GM12878 (cell line): ENCODE results near the gene MEDAG. TPM values are rescaled to one million over a fixed set of nuclear protein-coding genes. Genes with fewer than 3 reads are reported as not detected.

Experiments used
- ATAC-seq: fragments of 200-7000 bp; cut with Tn5 transposase; 3 replicates; pipeline ENCODE4 v1.9.1; 2020; ENCODE audit warnings: mild to moderate bottlenecking, moderate library complexity
- BruUV-seq: library from RNA; stranded (reverse); fragments of 400-500 nt; replicated peaks from 2 replicates; lab custom pipeline; 2021; lab: Mats Ljungman, UMichigan
- CTCF ChIA-PET: fragments of 300-600 bp; sonication (Branson Sonifier 250); formaldehyde crosslinking; extraction: SDS; loops from one replicate; lab custom pipeline; 2021; ENCODE audit warnings: inconsistent platforms; lab: Yijun Ruan, JAX
- POLR2A ChIA-PET: fragments of 350-600 bp; formaldehyde crosslinking; extraction: SDS; loops from one replicate; lab custom pipeline; 2021; ENCODE audit warnings: inconsistent platforms; lab: Charles Lee
- RAD21 ChIA-PET: fragments of 300-600 bp; sonication (Branson Sonifier 250); formaldehyde crosslinking; loops from one replicate; lab custom pipeline; 2023; ENCODE audit warnings: antibody characterized with exemption; ENCODE audit not compliant: unreplicated experiment; lab: Charles Lee
- SMC1A ChIA-PET: fragments of 300-600 bp; sonication (Branson Sonifier 250); formaldehyde crosslinking; loops from one replicate; lab custom pipeline; 2023; ENCODE audit not compliant: unreplicated experiment, uncharacterized antibody; lab: Charles Lee
- DNase-seq: peaks from one replicate; pipeline ENCODE4 v3.0.0-alpha.2; 2011; ENCODE audit warnings: low read depth, low spot score
- FAIRE-seq: peaks from 3 replicates; lab custom pipeline; 2011; peaks lifted over from hg19 to GRCh38; lab: Jason Lieb, UNC
- H2AFZ ChIP-seq: 2 replicates; pipeline ENCODE4 v1.6.0; 2011; ENCODE audit warnings: low read depth, low read length, control low read depth; ENCODE audit not compliant: control insufficient read depth
- H3K27ac ChIP-seq: 2 replicates; pipeline ENCODE4 v1.5.1; 2011; ENCODE audit warnings: control low read depth; ENCODE audit not compliant: control insufficient read depth, insufficient read depth
- H3K27me3 ChIP-seq, 2 experiments: replicated peaks in 1 of 2; 2 replicates each; pipeline versions ENCODE4 v1.6.0 to v1.6.1; 2011; ENCODE audit warnings: low read length in 1 of 2; ENCODE audit not compliant: control insufficient read depth in 2 of 2, insufficient read depth in 2 of 2
- H3K36me3 ChIP-seq, 2 experiments: 2 replicates each; pipeline ENCODE4 v1.5.1; 2011; ENCODE audit warnings: low read length in 1 of 2; ENCODE audit not compliant: control insufficient read depth in 2 of 2, insufficient read depth in 2 of 2
- H3K4me1 ChIP-seq: 2 replicates; pipeline ENCODE4 v1.6.1; 2011; ENCODE audit warnings: mild to moderate bottlenecking, low read length, moderate library complexity, mixed read lengths; ENCODE audit not compliant: control insufficient read depth, insufficient read depth
- H3K4me2 ChIP-seq: 2 replicates; pipeline ENCODE4 v1.6.0; 2011; ENCODE audit warnings: control low read depth; ENCODE audit not compliant: control insufficient read depth, insufficient read depth
- H3K4me3 ChIP-seq: fragments of 200-600 bp; sonication (generic); 2 replicates; pipeline ENCODE4 v1.5.1; 2016
- H3K79me2 ChIP-seq: 2 replicates; pipeline ENCODE4 v1.6.0; 2011; ENCODE audit warnings: low read length; ENCODE audit not compliant: control insufficient read depth, insufficient read depth
- H3K9ac ChIP-seq: 2 replicates; pipeline ENCODE4 v1.8.0; 2011; ENCODE audit warnings: low read length, control low read depth, mixed read lengths; ENCODE audit not compliant: control insufficient read depth, insufficient read depth
- H3K9me3 ChIP-seq: replicated peaks from 3 replicates; pipeline ENCODE4 v1.5.1; 2011; ENCODE audit warnings: mild to moderate bottlenecking, low read length; ENCODE audit not compliant: control insufficient read depth, insufficient read depth
- H4K20me1 ChIP-seq: 2 replicates; pipeline ENCODE4 v1.6.0; 2011; ENCODE audit not compliant: control insufficient read depth, insufficient read depth
- ATF7 ChIP-seq: fragments of 450-650 bp; IDR thresholded peaks from 2 replicates; pipeline ENCODE4 v1.6.1; 2016; ENCODE audit warnings: low read depth, mild to moderate bottlenecking
- BMI1 ChIP-seq: fragments of 450-650 bp; IDR thresholded peaks from 2 replicates; pipeline ENCODE4 v1.6.1; 2016; ENCODE audit warnings: mild to moderate bottlenecking, moderate library complexity, borderline replicate concordance
- GATAD2B ChIP-seq: fragments of 450-650 bp; conservative IDR thresholded peaks from 2 replicates; pipeline ENCODE4 v1.6.1; 2017; ENCODE audit warnings: low read depth, mild to moderate bottlenecking, moderate library complexity
- SMARCA5 ChIP-seq: fragments of 450-650 bp; IDR thresholded peaks from 2 replicates; pipeline ENCODE4 v1.6.1; 2017; ENCODE audit warnings: mild to moderate bottlenecking
- ZNF274 ChIP-seq: IDR thresholded peaks from one replicate; pipeline ENCODE4 v1.8.0; 2011; ENCODE audit not compliant: insufficient read length, insufficient read depth
- ZNF384 ChIP-seq: IDR thresholded peaks from 2 replicates; pipeline ENCODE4 v1.6.1; 2012; ENCODE audit warnings: low read depth, mild to moderate bottlenecking, low read length, improper control_type of control experiment, borderline replicate concordance
- WGBS: methylation state at CpG from one replicate; pipeline ENCODE4 v1.1.6; 2016; ENCODE audit warnings: low lambda C conversion rate; ENCODE audit not compliant: insufficient replicate concordance, insufficient coverage; ENCODE audit errors: missing lambda C conversion rate; 5-methylcytosine and 5-hydroxymethylcytosine counted together
- in situ Hi-C: fragments of 300-500 bp; cut with MboI; formaldehyde crosslinking; loops from 9 replicates; pipeline ENCODE4 v1.14.3; 2018; ENCODE audit warnings: mixed read lengths
- intact Hi-C: fragments of 100-400 bp; cut with micrococcal nuclease; formaldehyde crosslinking; loops from one replicate; pipeline ENCODE4 v1.14.2; 2022; ENCODE audit not compliant: unreplicated experiment
- polyA plus RNA-seq, 11 experiments: library from polyadenylated mRNA; depleted of rRNA in 4 of 11; unstranded in 6 of 11; stranded (reverse) in 5 of 11; fragments of >200 nt; fragmentation: Nextera tagmentation in 4 of 11; fragmentation: Illumina TruSeq in 1 of 11; extraction: Ambion mirVana in 4 of 11; extraction: Trizol in 1 of 11; gene quantifications; 1 replicate in 1 of 11; 2 replicates in 10 of 11; pipeline versions ENCODE4 v1.2.1 to v1.2.3, GENCODE V29; 2011 to 2016; ENCODE audit warnings: inconsistent platforms in 2 of 11, missing spikeins in 2 of 11, low read depth in 1 of 11
- total RNA-seq, 4 experiments: library from RNA; depleted of rRNA in 3 of 4; stranded (reverse); fragments of >200 nt in 3 of 4; fragmentation: Illumina TruSeq in 1 of 4; extraction: Trizol in 1 of 4; gene quantifications; 2 replicates each; pipeline versions ENCODE4 v1.2.1 to v1.2.3, GENCODE V29; 2013 to 2021

MEDAG gene
- total and polyA plus RNA-seq, 10 of the 15 experiments (the other 5 are each of a cell fraction or from before 2014, with no cell fraction given), result 0.03 TPM; not detected in 9

- Histone ChIP-seq H4K20me1 (no peaks in the 10 kb centered on the region; the same call in 1 of the 2 replicates), H3K4me2 (no peak overlapping the region), H3K79me2 (no peaks in the 10 kb centered on the region), H3K9ac (no peak overlapping the region), H3K4me3 (no peak overlapping the region), H3K27me3 (peaks cover 1 to 11% of the 10 kb centered on the region in 2 experiments), H3K4me1 (no peaks in the 10 kb centered on the region), H2AFZ (no peak overlapping the region), H3K9me3 (no peaks in the 10 kb centered on the region; the same call in 2 of the 3 replicates), H3K27ac (no peak overlapping the region), H3K36me3 (no peaks in the 10 kb centered on the region)
- POLR2A ChIA-PET, result no interaction called here
- in situ Hi-C loops, result no loop called here
- intact Hi-C loops, result no loop called here
- SMC1A ChIA-PET, result interaction anchor here (0.6 kb wide), 1 partner anchor 12 kb away, joined by 3 read pairs; no protein-coding TSS in a partner anchor
- TF ChIP-seq GATAD2B, result no peak
- TF ChIP-seq BMI1, result no peak
- no peak for TF ChIP-seq ZNF384
- FAIRE-seq (no peak), ATAC-seq (no peak), DNase-seq (no peak)
- CTCF ChIA-PET, result no interaction called here
- no TSS peak for BruUV-seq
- RAD21 ChIA-PET, result no interaction called here
- WGBS, result 27% methylated on average over 8 of the region's 8 CpGs
Measured at GRCh38 chr13:30882026-30882850, 23.8 kb upstream of the MEDAG start.

- no peak overlapping the region for H3K4me3 ChIP-seq
- 53% methylated on average over 13 of the region's 13 CpGs for WGBS
- H2AFZ ChIP-seq, result no peak overlapping the region
- ChIA-PET RAD21 (no interaction called here), SMC1A (no interaction called here), POLR2A (no interaction called here), CTCF (interaction anchor here (0.6 kb wide), 1 partner anchor 1761 kb away, joined by 3 read pairs; no protein-coding TSS in a partner anchor)
- TF ChIP-seq ATF7 (no peak), ZNF274 (no peak), SMARCA5 (no peak)
- in situ Hi-C loops (no loop called here), intact Hi-C loops (no loop called here)
- H3K4me2 ChIP-seq, result no peak overlapping the region
- DNase-seq (no peak), FAIRE-seq (no peak), ATAC-seq (no peak)
- no peaks in the 10 kb centered on the region; the same call in 2 of the 3 replicates for H3K9me3 ChIP-seq
- H3K79me2 ChIP-seq, result no peaks in the 10 kb centered on the region
- H3K4me1 ChIP-seq, result no peaks in the 10 kb centered on the region
- no peaks in the 10 kb centered on the region for H3K36me3 ChIP-seq
- peaks cover 1 to 11% of the 10 kb centered on the region in 2 experiments for H3K27me3 ChIP-seq
- no peak overlapping the region for H3K9ac ChIP-seq
- H4K20me1 ChIP-seq, result no peaks in the 10 kb centered on the region; the same call in 1 of the 2 replicates
- H3K27ac ChIP-seq, result no peak overlapping the region
- no TSS peak for BruUV-seq
Measured at GRCh38 chr13:30882996-30883766, 22.9 kb upstream of the MEDAG start.
